D721Med (cell line): ENCODE data around the gene KCTD1.
"Not testable (repeated sequence)": the region's sequence is repeated elsewhere in the genome, so short reads cannot be mapped to it uniquely, and the experiment has no call there.

Experiments
- DNase-seq: peaks from one replicate; pipeline ENCODE4 v3.0.0; 2011; ENCODE audit warnings: low spot score; ENCODE audit not compliant: insufficient read length
- FAIRE-seq: peaks from 2 replicates; lab custom pipeline; 2011; peaks lifted over from hg19 to GRCh38; lab: Jason Lieb, UNC
- TF ChIP-seq, protein P1 (sequence below): IDR thresholded peaks from 2 replicates; pipeline ENCODE4 v1.5.1; 2012; ENCODE audit warnings: mild to moderate bottlenecking, control low read depth; ENCODE audit not compliant: insufficient read depth; ENCODE audit errors: missing control alignments

KCTD1 gene

GRCh38 chr18:26438980-26439379 is 109.4 kb downstream of the KCTD1 start:
- DNase-seq (no peak), FAIRE-seq (no peak)
- TF ChIP-seq, protein P1, sequence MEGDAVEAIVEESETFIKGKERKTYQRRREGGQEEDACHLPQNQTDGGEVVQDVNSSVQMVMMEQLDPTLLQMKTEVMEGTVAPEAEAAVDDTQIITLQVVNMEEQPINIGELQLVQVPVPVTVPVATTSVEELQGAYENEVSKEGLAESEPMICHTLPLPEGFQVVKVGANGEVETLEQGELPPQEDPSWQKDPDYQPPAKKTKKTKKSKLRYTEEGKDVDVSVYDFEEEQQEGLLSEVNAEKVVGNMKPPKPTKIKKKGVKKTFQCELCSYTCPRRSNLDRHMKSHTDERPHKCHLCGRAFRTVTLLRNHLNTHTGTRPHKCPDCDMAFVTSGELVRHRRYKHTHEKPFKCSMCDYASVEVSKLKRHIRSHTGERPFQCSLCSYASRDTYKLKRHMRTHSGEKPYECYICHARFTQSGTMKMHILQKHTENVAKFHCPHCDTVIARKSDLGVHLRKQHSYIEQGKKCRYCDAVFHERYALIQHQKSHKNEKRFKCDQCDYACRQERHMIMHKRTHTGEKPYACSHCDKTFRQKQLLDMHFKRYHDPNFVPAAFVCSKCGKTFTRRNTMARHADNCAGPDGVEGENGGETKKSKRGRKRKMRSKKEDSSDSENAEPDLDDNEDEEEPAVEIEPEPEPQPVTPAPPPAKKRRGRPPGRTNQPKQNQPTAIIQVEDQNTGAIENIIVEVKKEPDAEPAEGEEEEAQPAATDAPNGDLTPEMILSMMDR = no peak

DNA sequence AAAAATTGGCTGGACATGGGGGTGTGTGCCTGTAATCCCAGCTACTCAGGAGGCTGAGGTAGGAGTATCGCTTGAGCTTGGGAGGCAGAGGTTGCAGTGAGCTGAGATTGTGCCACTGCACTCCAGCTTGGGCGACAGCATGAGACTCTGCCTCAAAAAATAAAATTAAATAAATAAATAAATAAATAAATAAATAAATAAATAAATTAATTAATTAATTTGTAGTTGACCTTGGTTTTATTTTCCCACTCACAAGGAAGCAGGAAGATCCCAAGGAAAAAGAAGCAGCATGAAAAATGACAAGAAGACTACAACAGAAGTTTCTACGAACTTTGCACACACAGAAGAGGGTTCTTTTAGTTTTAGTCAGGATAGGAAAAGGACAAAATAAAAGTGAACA is 110.7 kb downstream of the KCTD1 start:
- not testable (repeated sequence) for FAIRE-seq

GRCh38 chr18:26436176-26437051 is 111.9 kb downstream of the KCTD1 start:
- no peak for DNase-seq
- TF ChIP-seq, protein P1 = no peak
- no peak for FAIRE-seq

More for the DNA sequence above, 110.7 kb downstream of the KCTD1 start:
- not testable (repeated sequence) for DNase-seq

DNA sequence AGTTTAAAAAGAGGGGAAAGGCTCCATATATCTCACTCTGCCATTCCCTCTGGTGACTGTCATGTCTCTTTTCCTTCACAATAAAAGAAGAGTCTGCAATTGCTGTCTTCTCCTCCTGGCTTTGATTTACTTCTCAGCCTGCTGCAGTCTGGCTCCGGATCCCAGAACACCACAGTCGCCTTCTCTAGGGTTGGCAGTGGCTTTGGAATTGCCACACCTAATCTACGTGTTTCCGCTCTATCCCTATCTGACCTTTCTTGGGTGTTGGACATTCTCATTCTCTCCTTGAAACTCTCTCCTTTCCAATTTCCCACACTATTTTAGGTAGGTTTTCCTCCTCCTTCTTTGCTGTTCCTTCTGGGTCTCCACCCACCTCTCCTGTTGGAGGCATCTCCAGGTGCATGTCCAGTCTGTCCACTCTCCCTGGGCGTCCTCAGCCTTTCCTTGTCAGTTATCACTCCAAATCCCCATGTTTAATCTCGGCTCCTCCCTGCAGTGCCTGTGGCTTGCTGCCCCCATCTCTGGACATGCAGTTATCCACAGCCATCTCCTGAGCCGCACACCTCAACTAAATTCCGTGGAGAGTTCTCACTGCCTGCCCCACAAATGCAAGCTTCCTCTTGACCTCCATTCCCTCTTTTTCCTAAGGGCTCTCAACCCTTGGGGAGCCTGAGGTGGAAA is 112.8 kb downstream of the KCTD1 start:
- TF ChIP-seq, protein P1 = no peak
- FAIRE-seq (no peak), DNase-seq (no peak)

GRCh38 chr18:26434887-26435286 is 113.5 kb downstream of the KCTD1 start:
- DNase-seq (no peak), FAIRE-seq (no peak)
- TF ChIP-seq, protein P1 = no peak

GRCh38 chr18:26432651-26433424 is 115.5 kb downstream of the KCTD1 start:
- FAIRE-seq = no peak
- DNase-seq = no peak
- TF ChIP-seq, protein P1 = no peak

GRCh38 chr18:26429535-26430226 is 118.7 kb downstream of the KCTD1 start:
- TF ChIP-seq, protein P1 = no peak
- FAIRE-seq (no peak), DNase-seq (no peak)
